NCI-H1105 (cell line): ENCODE data around the gene TMEM131.

Experiments used
- DNase-seq: peaks from one replicate; lab custom pipeline; 2025; lab: John Stamatoyannopoulos, UW

Gene TMEM131

GRCh38 chr2:97738179-97739019, 257.3 kb downstream of the TMEM131 start:
- no peak for DNase-seq

GRCh38 chr2:97737421-97738178, 258.1 kb downstream of the TMEM131 start:
- no peak for DNase-seq

DNA sequence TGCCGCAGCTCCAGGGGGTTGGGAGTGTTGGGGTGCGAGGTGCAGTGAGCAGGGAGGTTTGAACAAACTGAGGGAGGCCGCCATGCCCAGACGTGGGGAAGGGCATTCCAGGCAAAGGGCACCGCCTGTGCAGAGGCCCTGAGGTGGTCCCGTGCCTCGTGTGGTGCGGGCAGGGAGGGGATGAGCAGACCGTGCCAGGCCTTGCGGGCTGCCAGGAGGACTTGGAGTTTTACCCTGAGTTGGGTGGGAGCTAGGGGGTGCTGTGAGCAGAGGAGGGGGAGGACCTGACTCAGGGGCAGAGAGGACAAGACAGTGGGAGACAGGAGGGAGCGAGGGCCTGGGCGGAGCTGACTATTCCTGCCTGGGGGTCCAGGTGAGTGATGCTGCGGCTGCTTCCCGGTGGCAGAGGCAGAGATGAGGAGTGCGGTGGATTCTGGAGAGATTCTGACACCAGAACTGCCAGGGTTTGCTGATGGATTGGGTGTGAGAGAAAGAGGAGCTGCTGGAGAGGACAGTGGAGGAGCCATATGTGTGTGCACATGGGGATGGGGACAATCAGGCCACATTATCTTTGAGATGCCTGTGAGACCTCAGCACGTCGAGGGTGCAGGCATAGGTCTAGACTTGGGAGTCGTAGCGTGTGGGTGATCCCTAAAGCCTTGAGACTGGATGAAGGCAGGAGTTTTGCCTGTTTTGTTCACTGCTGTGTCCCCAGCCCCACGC, 259.0 kb downstream of the TMEM131 start:
- DNase-seq: no peak

- DNase-seq: no peak
These were observed 259.6 kb downstream of the TMEM131 start for GRCh38 chr2:97736185-97736584.

- DNase-seq: no peak
These were observed 260.6 kb downstream of the TMEM131 start for GRCh38 chr2:97735161-97735561.

- no peak for DNase-seq
These were observed 261.4 kb downstream of the TMEM131 start for GRCh38 chr2:97734061-97735051.

DNA sequence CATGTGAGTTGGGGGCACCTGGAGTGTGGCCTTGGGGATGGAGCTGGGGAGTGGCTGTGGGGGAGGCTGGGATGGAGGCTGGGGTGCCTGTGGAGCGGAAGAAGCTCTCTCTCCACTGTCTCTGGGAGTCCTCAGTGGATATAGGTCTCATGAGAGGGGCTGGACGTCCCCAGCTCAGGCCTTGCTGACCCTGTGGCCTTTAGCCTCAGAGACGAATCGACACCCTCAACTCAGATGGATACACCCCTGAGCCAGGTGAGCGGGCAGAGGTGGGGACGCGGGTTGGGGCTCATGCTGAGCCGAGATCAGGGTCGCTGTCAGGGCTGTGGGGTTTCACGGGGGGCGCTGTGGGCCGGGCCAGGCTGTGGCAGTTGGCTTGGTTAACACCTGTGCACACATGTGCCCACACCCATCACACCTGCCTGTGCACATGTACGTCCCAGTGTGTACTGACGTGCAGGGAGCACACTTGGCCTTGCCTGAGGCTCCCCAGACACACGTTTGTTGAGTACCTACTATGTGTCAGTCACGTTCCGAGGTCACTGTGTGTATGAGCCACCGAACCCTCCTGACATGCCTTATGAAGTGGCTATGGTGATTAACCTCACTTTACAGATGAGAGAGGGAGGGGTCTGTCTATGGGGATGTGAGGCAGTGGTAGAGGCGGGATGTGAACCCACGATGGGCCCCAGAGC, 262.3 kb downstream of the TMEM131 start:
- DNase-seq: no peak

GRCh38 chr2:97732436-97733340, 263.1 kb downstream of the TMEM131 start:
- DNase-seq: no peak

GRCh38 chr2:97731274-97732020, 264.3 kb downstream of the TMEM131 start:
- no peak for DNase-seq

GRCh38 chr2:97730245-97730644, 265.5 kb downstream of the TMEM131 start:
- no peak for DNase-seq

GRCh38 chr2:97728091-97728731, 267.5 kb downstream of the TMEM131 start:
- no peak for DNase-seq

- DNase-seq: no peak
These were observed 268.5 kb downstream of the TMEM131 start for GRCh38 chr2:97727296-97727695.

DNA sequence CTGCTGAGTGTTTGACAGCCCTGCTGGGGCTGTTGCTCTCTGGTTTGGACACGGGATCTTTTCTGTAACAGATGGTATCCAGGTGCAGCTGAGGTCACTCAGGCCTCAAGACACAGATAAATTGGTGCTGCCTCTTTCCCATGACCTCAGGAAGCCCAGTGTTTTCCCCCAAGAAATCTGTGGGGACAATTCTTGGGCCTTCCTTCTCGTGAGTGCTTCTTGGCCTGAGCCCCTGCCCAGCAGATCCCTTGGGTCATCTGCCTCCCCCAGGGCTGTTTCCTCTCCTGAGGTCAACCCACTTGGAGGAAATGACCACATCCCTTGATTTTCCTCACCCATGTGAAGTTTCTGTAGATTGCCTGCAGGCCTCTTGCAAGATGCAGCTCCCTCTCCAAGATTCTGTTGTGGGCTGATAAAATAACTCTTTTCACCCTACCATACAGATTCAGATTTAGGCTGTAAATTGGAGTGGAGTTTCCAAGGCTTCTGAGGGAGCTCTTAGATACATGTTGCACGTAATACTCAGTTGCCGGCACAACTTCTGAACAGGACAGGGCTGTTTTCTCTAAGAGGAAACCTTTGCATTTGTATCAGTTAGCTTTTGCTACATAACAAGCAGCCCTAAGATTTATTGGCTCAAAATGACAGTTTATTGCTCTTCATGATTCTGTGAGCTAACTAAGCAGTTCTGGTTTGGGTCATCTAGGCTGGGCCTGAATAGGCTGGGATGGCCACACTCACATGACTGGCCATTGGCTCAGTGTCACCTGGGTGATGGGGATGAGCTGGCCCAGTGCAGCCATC, 269.3 kb downstream of the TMEM131 start:
- DNase-seq: no peak

GRCh38 chr2:97724946-97725688, 270.6 kb downstream of the TMEM131 start:
- DNase-seq: no peak

DNA sequence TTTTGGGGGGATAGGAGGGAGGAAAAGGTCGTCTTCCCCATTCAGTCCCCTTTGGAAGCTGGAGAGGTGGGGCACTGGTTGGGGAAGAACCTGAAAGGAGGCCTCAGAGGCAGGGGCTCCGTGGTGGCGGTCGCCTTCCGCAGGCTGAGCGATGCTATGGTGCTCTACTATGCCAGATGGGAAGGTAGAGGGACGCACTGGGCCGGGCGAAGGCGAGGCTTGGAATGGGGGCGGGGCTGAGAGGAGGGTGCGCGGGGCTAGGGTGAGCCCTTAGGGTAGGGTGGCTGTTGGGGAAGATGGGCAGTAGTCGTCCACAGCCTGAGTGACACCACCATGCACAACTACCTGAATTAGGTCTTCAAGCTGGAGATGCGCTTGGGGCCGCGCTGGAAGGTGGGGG, 271.2 kb downstream of the TMEM131 start:
- no peak for DNase-seq

- no peak for DNase-seq
These were observed 271.7 kb downstream of the TMEM131 start for GRCh38 chr2:97724073-97724410.
